Activated naive CD8-positive, alpha-beta T cell treated with anti-CD3 and anti-CD28 coated beads for 36 hours (primary cell): Measurements from ENCODE around the gene ACOT7. TPM values are rescaled to one million over a fixed set of nuclear protein-coding genes. Genes with fewer than 3 reads are reported as not detected.

Experiments used
- DNase-seq: peaks from one replicate; pipeline ENCODE4 v3.0.0; 2021
- H3K27ac Mint-ChIP-seq: one replicate; pipeline ENCODE4 v1.8.0; 2022; ENCODE audit warnings: mild to moderate bottlenecking, moderate library complexity, mixed read lengths
- H3K27me3 Mint-ChIP-seq: one replicate; pipeline ENCODE4 v1.8.0; 2022; ENCODE audit warnings: mild to moderate bottlenecking, mixed read lengths
- H3K36me3 Mint-ChIP-seq: one replicate; pipeline ENCODE4 v1.8.0; 2021; ENCODE audit warnings: mild to moderate bottlenecking, mixed read lengths
- H3K4me1 Mint-ChIP-seq: one replicate; pipeline ENCODE4 v1.8.0; 2021; ENCODE audit warnings: mixed read lengths
- H3K4me3 Mint-ChIP-seq: one replicate; pipeline ENCODE4 v1.8.0; 2022; ENCODE audit warnings: mild to moderate bottlenecking, moderate library complexity, mixed read lengths
- H3K9me3 Mint-ChIP-seq: one replicate; pipeline ENCODE4 v1.8.0; 2022; ENCODE audit warnings: mixed read lengths
- total RNA-seq, 2 experiments: library from RNA; stranded (reverse); gene quantifications; one replicate each; pipeline ENCODE4 v1.2.3, GENCODE V29; 2021

ACOT7 gene
- total RNA-seq, 2 experiments from 2014 or later = 80.8 to 86.2 TPM

DNA sequence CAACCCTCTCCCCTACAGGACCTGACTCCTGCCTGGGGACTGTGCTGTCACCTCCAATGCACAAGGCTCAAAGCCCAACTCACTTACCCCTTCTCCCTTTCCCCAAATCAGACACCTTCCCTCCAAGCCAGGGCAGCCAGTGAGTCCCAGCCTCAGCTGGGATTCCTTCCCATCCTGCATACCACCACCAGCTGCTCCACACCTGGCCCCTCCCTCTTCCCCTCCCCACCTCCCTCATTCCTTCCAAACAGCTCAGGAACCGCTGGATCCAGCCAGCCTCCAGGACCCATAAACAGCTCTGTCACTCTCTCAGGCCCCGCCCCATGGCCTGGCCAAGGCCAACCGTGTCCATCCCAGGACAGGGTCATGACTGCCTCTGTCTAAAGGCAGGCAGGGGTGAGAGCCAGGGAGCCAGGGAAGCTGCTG, 41.4 kb downstream of the ACOT7 start:
- peaks cover 2% of the 10 kb centered on the region for H3K36me3 Mint-ChIP-seq
- no peak overlapping the region for H3K27ac Mint-ChIP-seq
- H3K4me3 Mint-ChIP-seq = no peak overlapping the region
- peaks cover 15% of the 10 kb centered on the region for H3K4me1 Mint-ChIP-seq
- DNase-seq = no peak
- H3K27me3 Mint-ChIP-seq = no peaks in the 10 kb centered on the region
- no peaks in the 10 kb centered on the region for H3K9me3 Mint-ChIP-seq

DNA sequence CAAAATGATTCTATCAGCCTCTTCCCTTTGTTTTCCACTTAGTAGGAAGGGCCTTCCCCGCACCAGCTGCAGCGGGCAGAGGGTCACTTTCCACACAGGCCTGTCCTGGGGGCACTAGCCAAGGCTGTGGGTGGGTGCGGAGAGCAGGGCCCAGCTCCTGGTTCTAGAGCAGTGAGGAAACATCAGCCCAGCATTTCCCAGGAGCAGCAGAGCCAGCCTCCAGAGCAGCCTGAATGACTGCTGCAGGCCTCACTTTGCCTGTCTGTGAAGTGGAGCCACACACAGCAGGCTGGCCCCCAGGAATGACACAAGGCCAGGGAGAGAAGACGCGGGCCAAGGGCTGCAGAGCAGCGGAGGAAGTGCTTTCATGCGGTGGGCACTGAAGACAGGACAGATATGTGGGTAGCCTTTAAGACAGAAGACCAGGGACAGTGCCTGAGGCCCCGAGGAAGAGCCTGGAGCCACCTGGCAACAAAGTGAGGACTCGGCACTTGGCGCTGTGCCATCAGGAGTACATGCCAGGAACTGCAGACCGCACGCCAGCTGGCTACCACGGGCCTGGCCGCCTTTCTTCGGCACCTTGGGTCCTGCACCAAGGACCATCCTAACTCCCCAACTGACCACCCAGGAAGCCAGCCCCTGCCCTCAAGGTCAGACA, 42.0 kb downstream of the ACOT7 start:
- peaks cover 15% of the 10 kb centered on the region for H3K4me1 Mint-ChIP-seq
- H3K36me3 Mint-ChIP-seq = peaks cover 2% of the 10 kb centered on the region
- no peak overlapping the region for H3K27ac Mint-ChIP-seq

DNA sequence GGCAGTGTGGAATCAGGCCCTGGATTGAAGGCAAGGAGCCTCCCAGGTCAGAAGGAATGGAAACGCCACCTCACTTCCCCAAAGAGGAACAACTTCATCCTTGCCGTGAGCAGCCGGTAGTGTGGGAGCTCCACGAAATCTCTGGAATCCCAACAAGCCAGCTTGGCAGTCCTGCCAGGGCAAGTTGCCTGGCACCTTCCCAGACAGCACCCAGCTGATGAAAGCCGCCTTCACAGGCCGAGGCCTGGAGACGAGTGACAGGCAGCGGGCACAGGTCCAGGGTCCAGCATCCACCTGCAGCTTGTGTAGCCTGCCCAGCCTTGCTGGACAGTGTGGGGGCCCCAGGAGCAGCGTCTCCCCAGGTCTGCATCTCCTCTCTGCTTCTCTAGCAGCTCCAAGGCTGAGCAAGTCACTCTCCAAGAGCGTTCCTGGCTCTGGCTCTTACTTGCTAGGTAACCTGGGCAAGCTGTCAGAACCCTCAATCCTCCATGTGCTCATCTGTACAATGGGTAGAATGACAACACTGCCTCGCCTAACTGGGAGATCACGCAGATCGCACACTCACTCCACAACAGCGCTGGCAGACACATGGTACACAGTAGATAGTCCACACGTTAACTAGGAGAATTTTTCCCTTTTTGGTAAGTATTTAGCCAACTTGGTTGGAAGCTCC, 43.0 kb downstream of the ACOT7 start:
- H3K27ac Mint-ChIP-seq = no peak overlapping the region
- H3K4me1 Mint-ChIP-seq = peaks cover 15% of the 10 kb centered on the region
- H3K4me3 Mint-ChIP-seq = no peak overlapping the region
- peaks cover 4% of the 10 kb centered on the region for H3K36me3 Mint-ChIP-seq
- DNase-seq = no peak
- no peaks in the 10 kb centered on the region for H3K27me3 Mint-ChIP-seq
- no peaks in the 10 kb centered on the region for H3K9me3 Mint-ChIP-seq

More for the DNA sequence above, 42.0 kb downstream of the ACOT7 start:
- Mint-ChIP-seq H3K27me3 (no peaks in the 10 kb centered on the region), H3K9me3 (no peaks in the 10 kb centered on the region), H3K4me3 (no peak overlapping the region)
- DNase-seq = no peak

DNA sequence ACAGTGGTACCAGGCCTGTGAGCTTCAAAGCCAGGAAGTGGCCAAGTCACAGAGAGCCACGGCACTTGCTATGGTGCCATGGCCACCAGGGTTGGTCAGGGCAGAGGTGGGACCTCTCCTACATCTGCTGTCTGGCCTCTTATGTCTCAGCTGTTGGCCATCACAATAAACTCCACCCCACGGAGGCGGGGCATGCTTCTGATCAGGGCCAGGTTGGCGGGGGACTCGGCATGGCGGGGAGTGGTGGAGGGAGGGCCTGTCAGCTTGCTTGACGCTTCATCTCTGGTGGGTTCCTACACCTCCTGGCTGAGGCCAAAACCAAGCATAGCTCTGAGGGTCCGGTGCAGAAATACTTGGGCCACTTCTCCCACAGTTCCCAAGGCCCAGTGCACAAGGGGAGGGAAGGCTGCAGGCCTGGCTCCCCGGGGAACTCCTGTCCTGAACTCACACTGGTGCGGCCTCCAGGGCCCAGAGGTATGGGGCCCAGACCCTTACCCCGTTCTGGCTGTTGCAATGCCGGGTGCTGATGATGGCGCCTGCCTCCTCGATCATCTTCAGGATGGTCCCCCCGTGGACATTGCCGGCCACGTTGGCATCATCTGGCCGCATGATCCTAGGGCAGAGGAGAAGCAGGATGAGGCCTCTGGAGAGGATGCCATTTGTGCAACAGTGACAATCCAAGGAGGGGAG, 44.2 kb downstream of the ACOT7 start:
- H3K27ac Mint-ChIP-seq = peak overlapping the region; percentile 68
- no peak overlapping the region for H3K4me3 Mint-ChIP-seq
- H3K36me3 Mint-ChIP-seq = peaks cover 4% of the 10 kb centered on the region
- H3K4me1 Mint-ChIP-seq = peaks cover 15% of the 10 kb centered on the region
- no peaks in the 10 kb centered on the region for H3K9me3 Mint-ChIP-seq
- DNase-seq = no peak
- H3K27me3 Mint-ChIP-seq = no peaks in the 10 kb centered on the region

DNA sequence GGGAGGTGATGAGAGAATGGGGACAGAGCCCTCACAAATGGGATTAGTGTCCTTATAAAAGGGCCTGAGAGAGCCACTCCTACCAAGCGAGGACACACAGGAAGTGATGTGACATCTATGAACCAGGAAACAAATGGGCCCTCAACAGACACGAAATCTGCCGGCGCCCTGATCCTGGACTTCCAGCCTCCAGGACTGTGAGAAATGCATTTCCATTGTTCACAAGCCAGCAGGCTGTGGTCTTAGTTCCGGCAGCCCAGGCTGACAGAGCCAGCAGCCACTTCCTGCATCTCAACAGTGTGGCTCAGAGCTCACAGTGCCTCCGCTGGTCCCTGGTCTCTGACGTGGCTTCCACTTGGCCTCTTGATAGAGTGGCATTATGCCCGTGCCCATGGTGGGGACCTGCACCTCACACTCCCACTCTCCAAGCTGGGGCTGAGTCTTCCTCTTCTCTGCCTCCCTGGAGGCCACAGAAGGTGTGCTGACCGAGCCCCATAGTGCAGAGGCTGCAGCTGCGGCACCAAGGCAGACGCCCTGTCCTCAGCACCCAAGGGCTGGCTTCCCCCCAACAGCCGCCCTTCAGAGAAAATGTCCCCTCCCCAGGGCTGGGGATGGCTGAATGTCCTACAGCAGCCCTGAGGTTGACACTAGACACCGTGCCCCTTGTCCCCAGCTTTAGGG, 44.9 kb downstream of the ACOT7 start:
- DNase-seq = peak; percentile 47

DNA sequence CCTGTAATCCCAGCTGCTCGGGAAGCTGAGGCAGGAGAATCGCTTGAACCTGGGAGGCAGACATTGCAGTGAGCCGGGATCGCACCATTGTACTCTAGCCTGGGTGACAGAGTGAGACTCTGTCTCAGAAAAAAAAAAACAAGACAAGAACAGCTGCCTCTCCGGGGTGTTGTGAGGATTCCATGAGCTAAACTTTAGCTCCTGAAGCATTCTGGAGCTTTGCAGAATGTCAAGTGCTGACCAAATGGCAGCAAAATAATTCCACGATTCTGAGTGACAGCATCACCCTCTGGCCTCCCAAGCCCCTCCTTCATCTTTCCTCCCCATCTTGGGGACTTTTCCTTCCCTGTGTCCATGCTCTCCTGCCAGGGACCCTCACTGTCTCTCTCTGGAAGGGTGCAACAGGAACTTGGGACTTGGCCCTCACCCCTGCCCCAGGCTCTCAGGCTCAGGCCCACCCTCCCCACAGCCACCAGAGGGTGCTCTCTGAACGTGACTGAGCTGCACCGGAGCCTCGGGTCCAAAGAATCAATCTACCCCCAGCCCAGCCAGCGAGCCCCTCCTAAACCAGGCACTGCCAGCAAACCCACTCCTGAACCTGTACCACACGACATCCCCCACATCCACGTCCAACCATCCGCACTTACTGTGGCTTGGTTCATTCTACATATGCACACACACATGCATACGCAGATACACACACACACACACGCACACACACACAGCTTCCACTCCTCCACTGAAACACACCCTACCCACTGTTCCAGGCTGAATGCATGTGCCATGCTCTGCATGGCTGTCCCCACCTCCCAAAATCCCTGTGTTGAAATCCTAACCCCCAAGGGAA, 45.7 kb downstream of the ACOT7 start:
- DNase-seq = peak; percentile 65
- H3K27ac Mint-ChIP-seq = peak overlapping the region; percentile 68
- H3K9me3 Mint-ChIP-seq = no peaks in the 10 kb centered on the region
- H3K4me1 Mint-ChIP-seq = peaks cover 15% of the 10 kb centered on the region
- peak overlapping the region; percentile 1 for H3K4me3 Mint-ChIP-seq
- H3K36me3 Mint-ChIP-seq = peaks cover 4% of the 10 kb centered on the region
- no peaks in the 10 kb centered on the region for H3K27me3 Mint-ChIP-seq

More for the DNA sequence above, 44.9 kb downstream of the ACOT7 start:
- no peaks in the 10 kb centered on the region for H3K27me3 Mint-ChIP-seq
- H3K4me3 Mint-ChIP-seq = peak overlapping the region; percentile 55
- H3K27ac Mint-ChIP-seq = peak overlapping the region; percentile 68
- no peaks in the 10 kb centered on the region for H3K9me3 Mint-ChIP-seq
- H3K36me3 Mint-ChIP-seq = peaks cover 4% of the 10 kb centered on the region
- H3K4me1 Mint-ChIP-seq = peaks cover 15% of the 10 kb centered on the region

DNA sequence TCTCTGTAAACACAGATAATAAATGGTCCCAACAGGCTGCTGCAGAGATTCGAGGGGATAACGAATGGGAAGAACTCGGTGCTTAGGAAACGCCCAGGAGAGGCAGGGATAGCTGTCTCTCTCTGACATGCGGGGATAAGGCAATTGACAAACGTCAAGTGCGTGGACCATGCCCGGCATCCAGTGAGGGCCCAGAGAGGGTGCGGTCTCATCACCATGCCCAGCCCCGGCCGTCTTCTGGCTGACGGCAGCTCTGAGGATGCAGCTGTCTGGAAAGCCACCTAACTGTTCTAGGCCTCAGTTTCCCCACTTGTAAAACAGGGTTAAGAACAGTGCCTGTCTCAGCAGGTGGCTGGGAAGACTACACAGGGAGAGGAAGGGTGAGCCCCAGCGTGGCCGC, 48.1 kb downstream of the ACOT7 start:
- Mint-ChIP-seq H3K36me3 (peaks cover 4% of the 10 kb centered on the region), H3K27ac (no peak overlapping the region), H3K4me3 (no peak overlapping the region), H3K4me1 (peaks cover 15% of the 10 kb centered on the region), H3K27me3 (no peaks in the 10 kb centered on the region), H3K9me3 (no peaks in the 10 kb centered on the region)
- DNase-seq = no peak

DNA sequence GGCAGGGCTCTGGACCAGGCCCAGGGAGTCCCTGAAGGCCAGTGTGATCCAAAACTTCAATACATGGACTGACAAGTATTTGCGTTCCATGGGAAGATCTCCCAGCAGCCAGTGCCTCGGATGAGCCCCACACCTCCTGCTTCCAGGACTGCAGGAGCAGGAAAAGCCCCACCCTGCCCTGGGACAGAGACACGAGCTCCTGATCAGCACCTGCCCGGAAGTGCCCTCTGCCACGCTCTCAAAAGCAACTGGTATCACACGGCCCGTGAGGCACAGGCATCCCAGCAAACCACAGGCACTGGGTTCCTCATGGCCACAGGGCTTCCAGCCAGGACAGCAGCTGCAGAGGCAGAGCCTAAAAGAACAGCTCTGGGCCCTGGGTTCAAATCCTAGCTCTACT, 48.6 kb downstream of the ACOT7 start:
- Mint-ChIP-seq H3K4me1 (peaks cover 15% of the 10 kb centered on the region), H3K36me3 (peaks cover 4% of the 10 kb centered on the region)

DNA sequence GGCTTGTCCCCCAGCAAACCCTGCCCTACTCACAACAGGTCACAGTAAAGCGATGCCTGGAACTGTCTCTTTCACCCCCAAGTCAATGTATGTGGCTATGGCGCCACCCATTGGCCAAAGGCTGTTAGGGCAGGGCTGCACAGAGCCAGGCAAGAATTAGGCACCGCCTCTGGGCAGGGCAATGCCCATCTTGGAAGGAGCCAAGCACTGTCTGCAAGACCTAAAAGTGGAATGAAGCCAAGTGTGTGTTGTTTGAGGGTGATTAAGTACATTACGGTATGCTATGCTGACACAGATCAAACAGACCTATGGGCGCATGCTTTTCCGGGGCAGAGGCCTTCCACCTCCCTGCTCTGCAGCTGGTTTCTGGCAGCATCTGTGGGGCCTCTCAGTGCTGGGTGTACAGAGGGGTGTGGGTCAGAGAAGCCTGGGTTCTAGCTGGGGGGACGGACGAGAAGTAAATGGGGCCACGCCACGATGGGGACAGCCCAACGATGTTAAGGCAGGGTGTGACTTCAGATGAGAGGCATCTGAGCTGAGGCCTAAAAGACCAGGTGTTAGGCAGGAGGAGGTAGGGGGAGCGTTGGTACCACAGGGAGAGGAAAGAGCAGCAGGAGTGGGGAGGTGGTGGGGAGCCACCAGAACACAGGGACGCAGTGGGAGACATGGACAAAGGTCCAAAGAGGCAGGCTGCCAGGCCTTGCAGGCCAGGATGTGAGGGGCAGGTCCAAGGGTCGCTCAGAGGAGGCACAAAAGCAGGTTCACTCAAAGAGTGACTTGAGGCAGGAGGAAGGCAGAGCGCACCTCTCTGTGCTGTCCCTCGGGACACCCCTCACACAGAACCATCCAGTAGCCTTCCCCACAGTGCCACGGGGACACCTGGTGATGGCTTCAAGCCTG, 49.8 kb downstream of the ACOT7 start:
- DNase-seq = peak; percentile 70
- no peaks in the 10 kb centered on the region for H3K9me3 Mint-ChIP-seq
- no peak overlapping the region for H3K27ac Mint-ChIP-seq
- H3K4me3 Mint-ChIP-seq = no peak overlapping the region
- peaks cover 4% of the 10 kb centered on the region for H3K36me3 Mint-ChIP-seq
- H3K4me1 Mint-ChIP-seq = peaks cover 9% of the 10 kb centered on the region
- no peaks in the 10 kb centered on the region for H3K27me3 Mint-ChIP-seq

More for the DNA sequence above, 48.6 kb downstream of the ACOT7 start:
- DNase-seq = no peak
- Mint-ChIP-seq H3K27ac (no peak overlapping the region), H3K27me3 (no peaks in the 10 kb centered on the region), H3K4me3 (no peak overlapping the region), H3K9me3 (no peaks in the 10 kb centered on the region)

DNA sequence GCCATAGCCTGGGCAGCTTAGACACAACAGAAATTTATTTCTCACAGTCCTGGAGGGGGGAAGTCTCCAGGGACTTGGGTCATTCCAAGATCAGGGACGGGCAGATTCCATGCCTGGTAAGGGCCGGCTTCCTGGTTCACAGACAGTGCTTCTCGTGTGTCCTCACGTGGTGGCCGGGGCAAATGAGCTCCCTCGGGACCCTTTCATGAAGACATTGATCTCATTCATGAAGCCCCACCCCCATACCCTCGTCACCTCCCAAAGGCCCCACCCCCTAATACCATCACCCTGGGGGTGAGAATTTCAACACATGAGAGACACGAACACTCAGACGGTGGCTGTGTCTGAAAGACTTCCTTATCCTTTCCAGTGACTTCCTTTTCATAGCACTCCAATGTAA, 51.5 kb downstream of the ACOT7 start:
- H3K4me1 Mint-ChIP-seq = no peaks in the 10 kb centered on the region
- H3K36me3 Mint-ChIP-seq = peaks cover 4% of the 10 kb centered on the region
- no peaks in the 10 kb centered on the region for H3K9me3 Mint-ChIP-seq
- DNase-seq = no peak
- H3K4me3 Mint-ChIP-seq = no peak overlapping the region
- H3K27me3 Mint-ChIP-seq = no peaks in the 10 kb centered on the region
- no peak overlapping the region for H3K27ac Mint-ChIP-seq

DNA sequence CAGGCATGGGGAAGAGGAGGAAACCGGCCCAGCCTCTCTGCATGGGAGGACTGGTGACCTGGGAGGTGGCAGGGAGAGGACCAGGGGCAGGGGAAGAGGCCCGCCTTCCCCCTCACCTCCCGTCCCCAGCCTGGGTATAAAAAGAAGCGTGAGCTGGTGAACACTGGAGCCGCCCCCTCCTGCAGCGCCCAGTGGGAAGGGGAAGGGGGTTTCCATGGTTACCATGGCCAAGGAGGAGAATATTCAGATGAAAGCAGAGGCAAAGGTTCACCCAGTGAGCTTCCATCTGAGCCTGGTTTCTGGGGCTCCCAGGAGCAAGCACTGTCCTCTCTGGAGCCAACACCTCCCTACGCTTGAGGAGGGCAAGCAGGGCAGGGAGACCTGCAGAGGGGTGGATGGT, 54.9 kb downstream of the ACOT7 start:
- Mint-ChIP-seq H3K27me3 (no peaks in the 10 kb centered on the region), H3K9me3 (no peaks in the 10 kb centered on the region), H3K27ac (no peak overlapping the region), H3K4me1 (no peaks in the 10 kb centered on the region), H3K36me3 (peaks cover 2% of the 10 kb centered on the region), H3K4me3 (no peak overlapping the region)
- DNase-seq = no peak

DNA sequence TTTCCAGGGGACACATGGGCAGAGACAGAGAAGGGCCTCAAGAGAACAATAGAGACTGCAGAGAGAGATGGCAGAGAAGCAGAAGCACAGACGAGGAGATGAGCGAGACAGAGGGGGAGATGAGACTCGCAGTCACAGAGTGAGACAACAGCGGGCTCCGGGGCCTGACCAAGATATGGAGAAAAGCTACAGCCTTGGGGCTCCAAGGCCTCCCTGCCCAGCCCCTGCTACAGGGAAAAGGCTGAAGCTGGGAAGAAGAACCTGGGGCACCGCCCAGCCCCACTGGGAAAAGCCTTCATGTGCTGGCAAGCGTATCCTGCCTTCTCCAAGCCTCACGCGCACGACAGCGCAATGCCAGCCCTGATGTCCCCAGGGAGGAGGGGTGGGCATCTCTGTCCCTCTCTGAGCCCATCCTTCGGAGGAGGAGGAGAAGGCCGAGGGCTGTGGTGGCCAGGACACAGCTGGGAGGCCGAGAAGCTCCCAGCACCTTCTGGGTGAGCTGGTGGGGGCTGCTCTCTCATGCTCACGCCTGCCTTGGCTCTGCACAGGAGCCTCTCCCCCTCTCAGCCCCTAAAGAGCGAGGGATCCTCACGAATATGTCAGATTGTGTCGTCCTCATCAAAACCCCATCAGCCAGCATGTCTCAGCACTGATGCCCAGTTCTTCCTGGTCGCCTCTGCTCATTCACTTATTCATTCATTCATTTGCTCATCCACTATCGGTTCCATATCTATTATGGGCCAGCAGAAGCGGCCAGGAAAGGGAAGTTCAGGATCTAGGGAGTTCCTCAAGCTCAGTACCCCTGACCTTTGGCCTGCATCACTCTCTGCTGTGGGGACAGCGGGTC, 56.6 kb downstream of the ACOT7 start:
- DNase-seq = no peak
- H3K4me1 Mint-ChIP-seq = no peaks in the 10 kb centered on the region
- H3K27ac Mint-ChIP-seq = no peak overlapping the region
- peaks cover 2% of the 10 kb centered on the region for H3K36me3 Mint-ChIP-seq
- H3K9me3 Mint-ChIP-seq = no peaks in the 10 kb centered on the region
- no peak overlapping the region for H3K4me3 Mint-ChIP-seq
- H3K27me3 Mint-ChIP-seq = no peaks in the 10 kb centered on the region
